Gastroesophageal sphincter (tissue), 4 donors: ENCODE measurements around the gene SRSF10. TPM values are rescaled to one million over a fixed set of nuclear protein-coding genes. Genes with fewer than 3 reads are reported as not detected.

Source experiments
- ATAC-seq: fragments of 150-250 bp; one replicate; pipeline ENCODE4 v1.9.1; 2016; ENCODE audit warnings: mild to moderate bottlenecking, moderate library complexity
- H3K27ac ChIP-seq, 4 donors: fragments of 200-600 bp; sonication (generic) in 3 of 4; 1 replicate in 3 of 4; 2 replicates in 1 of 4; pipeline ENCODE4 v1.5.1; 2016 to 2019
- H3K27me3 ChIP-seq: fragments of 200-600 bp; sonication (generic); one replicate; pipeline ENCODE4 v1.5.1; 2019
- H3K36me3 ChIP-seq, 2 donors: fragments of 200-600 bp; sonication (generic); one replicate each; pipeline ENCODE4 v1.5.1; 2019; ENCODE audit warnings: control low read depth in 1 of 2
- H3K4me1 ChIP-seq, 3 donors: fragments of 200-600 bp; sonication (generic); 1 replicate in 2 of 3; 2 replicates in 1 of 3; pipeline ENCODE4 v1.5.1; 2016 to 2019; ENCODE audit warnings: control low read depth in 2 of 3
- H3K4me3 ChIP-seq, 2 donors: fragments of 200-600 bp; sonication (generic); one replicate each; pipeline ENCODE4 v1.5.1; 2019; ENCODE audit warnings: mild to moderate bottlenecking in 1 of 2, moderate library complexity in 1 of 2
- H3K9me3 ChIP-seq, 3 donors: fragments of 200-600 bp; sonication (generic); one replicate each; pipeline ENCODE4 v1.5.1; 2017 to 2019; ENCODE audit warnings: control low read depth in 2 of 3
- EP300 ChIP-seq: sonication (generic); formaldehyde crosslinking; IDR thresholded peaks from one replicate; pipeline ENCODE4 v1.6.1; 2017; ENCODE audit warnings: antibody characterized with exemption, mild to moderate bottlenecking
- POLR2A ChIP-seq, 2 donors: fragments of 450-650 bp; IDR thresholded peaks; one replicate each; pipeline ENCODE4 v1.6.1; 2017; ENCODE audit warnings: antibody characterized with exemption in 2 of 2, mild to moderate bottlenecking in 2 of 2, moderate library complexity in 1 of 2
- POLR2AphosphoS5 ChIP-seq: sonication (generic); formaldehyde crosslinking; IDR thresholded peaks from one replicate; pipeline ENCODE4 v1.6.1; 2017; ENCODE audit warnings: antibody characterized with exemption
- WGBS, 2 donors: methylation state at CpG; one replicate each; pipeline ENCODE4 v1.1.5; 2018; ENCODE audit warnings: low coverage in 1 of 2; 5-methylcytosine and 5-hydroxymethylcytosine counted together
- total RNA-seq, 4 donors: library from RNA; depleted of rRNA; stranded (reverse); fragments of >200 nt; gene quantifications; one replicate each; pipeline ENCODE4 v1.1.0, GENCODE V29; 2016
- TF ChIP-seq, protein P1 (sequence below), 4 experiments: fragments of 200-600 bp in 2 of 4; fragments of 450-650 bp in 2 of 4; sonication (generic) in 1 of 4; IDR thresholded peaks; one replicate each; pipeline ENCODE4 v1.5.1; 2017 to 2019; ENCODE audit warnings: antibody characterized with exemption in 4 of 4, mild to moderate bottlenecking in 2 of 4, moderate library complexity in 2 of 4

Gene SRSF10
- total RNA-seq, 4 donors from 2014 or later: 51.5 to 117 (median 76.2) TPM

DNA sequence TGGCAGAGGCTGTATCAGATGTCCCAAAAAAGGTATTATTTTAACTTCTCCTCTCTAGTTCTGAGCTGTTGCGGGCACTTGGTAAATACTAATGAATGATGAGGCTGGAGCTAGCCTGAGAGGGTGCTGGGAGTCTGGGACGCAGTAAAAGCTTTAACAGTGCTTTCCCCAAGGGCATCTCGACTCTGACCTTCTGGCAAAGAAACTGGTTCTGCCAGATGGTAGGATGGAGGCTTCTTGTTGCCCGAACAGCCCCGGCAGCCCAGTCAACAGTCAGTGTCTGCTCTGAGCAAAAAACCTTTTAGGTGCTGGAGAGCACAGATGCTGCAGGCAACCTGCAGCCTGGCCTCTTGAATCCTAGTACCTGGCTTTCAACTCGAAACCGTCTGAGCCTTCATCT is 23.0 kb downstream of the SRSF10 start:
- Histone ChIP-seq H3K27ac (peak overlapping the region in 3 of 4 donors; percentile 27 to 99 (median 54)), H3K27me3 (no peaks in the 10 kb centered on the region), H3K4me1 (peaks cover 0 to 50% (median 7%) of the 10 kb centered on the region in 3 donors), H3K9me3 (no peaks in the 10 kb centered on the region), H3K4me3 (no peak overlapping the region), H3K36me3 (peaks cover 0 to 7% of the 10 kb centered on the region in 2 donors)
- ATAC-seq: no peak
- WGBS, 2 donors: 19 to 71% methylated on average over 3 to 7 of the region's 7 CpGs
- TF ChIP-seq, protein P1, sequence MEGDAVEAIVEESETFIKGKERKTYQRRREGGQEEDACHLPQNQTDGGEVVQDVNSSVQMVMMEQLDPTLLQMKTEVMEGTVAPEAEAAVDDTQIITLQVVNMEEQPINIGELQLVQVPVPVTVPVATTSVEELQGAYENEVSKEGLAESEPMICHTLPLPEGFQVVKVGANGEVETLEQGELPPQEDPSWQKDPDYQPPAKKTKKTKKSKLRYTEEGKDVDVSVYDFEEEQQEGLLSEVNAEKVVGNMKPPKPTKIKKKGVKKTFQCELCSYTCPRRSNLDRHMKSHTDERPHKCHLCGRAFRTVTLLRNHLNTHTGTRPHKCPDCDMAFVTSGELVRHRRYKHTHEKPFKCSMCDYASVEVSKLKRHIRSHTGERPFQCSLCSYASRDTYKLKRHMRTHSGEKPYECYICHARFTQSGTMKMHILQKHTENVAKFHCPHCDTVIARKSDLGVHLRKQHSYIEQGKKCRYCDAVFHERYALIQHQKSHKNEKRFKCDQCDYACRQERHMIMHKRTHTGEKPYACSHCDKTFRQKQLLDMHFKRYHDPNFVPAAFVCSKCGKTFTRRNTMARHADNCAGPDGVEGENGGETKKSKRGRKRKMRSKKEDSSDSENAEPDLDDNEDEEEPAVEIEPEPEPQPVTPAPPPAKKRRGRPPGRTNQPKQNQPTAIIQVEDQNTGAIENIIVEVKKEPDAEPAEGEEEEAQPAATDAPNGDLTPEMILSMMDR (IDR thresholded peaks at IDR 0.05): no peak
- TF ChIP-seq POLR2AphosphoS5 (no peak), EP300 (no peak)

DNA sequence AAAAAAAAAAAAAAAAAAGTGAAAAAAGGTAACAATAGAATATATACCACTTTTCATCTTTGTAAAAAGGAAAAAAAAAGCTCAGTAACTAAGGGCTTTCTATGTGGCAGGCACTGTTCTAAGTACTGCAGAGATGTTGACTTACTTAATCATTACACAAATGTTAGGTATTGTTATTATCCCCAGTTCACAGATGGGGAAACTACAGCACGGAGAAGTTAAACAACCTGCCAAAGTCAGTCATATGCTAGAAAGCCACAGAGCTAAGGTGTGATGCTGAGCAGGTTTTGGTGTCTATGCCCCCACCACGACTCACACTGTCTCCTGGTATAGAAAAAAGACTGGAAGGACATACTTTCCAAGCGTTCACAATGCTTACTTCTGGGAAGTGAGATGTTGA is 27.1 kb downstream of the SRSF10 start:
- no peak for TF ChIP-seq POLR2AphosphoS5
- ATAC-seq: no peak
- Histone ChIP-seq H3K4me1 (peaks cover 0 to 28% (median 3%) of the 10 kb centered on the region in 3 donors), H3K27me3 (no peaks in the 10 kb centered on the region), H3K27ac (no peak overlapping the region), H3K9me3 (no peaks in the 10 kb centered on the region), H3K4me3 (no peak overlapping the region), H3K36me3 (no peaks in the 10 kb centered on the region)
- WGBS, 2 donors: 75 to 81% methylated on average over 3 of the region's 3 CpGs

GRCh38 chr1:23947366-23947765 is 32.8 kb downstream of the SRSF10 start:
- TF ChIP-seq POLR2A (IDR thresholded peaks at IDR 0.05) (no peak), POLR2AphosphoS5 (no peak), EP300 (no peak)
- TF ChIP-seq, protein P1 (IDR thresholded peaks at IDR 0.05): no peak
- no peaks in the 10 kb centered on the region for H3K27me3 ChIP-seq

DNA sequence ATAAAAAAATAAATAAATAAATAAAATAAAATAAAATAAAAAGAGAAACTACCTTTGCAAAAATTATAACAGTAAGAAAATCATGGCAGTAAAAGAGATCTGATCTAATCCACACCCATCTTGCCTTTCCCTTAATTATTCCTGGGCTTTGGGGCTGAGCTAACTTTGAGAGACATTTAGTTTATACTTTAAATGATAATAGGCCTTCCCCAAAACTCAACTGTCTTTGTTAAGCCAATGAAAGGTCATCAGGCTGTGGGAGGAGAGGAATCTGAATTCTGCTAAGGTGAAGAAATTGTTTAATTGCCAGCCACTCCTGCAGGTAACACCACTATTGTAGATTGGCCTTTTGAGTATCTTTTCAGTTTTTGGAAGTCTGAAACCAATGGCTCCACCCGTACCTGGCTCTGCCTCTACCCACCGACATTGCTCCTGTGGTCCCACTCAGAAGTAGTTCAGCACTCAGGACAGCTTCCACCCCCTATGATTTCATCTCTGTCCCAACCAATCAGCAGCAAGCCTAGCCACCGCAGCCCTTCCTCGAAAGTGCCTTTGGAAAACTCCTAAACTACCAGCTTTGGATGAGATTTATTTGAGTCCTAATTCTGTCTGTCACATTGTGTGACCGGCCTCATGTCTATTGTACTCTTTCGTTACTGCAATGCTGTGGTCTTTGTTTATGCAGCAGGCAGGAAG is 43.5 kb downstream of the SRSF10 start:
- WGBS, 2 donors: 32 to 43% methylated on average over 2 to 6 of the region's 6 CpGs
- no peak overlapping the region for H3K27ac ChIP-seq
- H3K4me3 ChIP-seq: no peak overlapping the region
- no peaks in the 10 kb centered on the region for H3K36me3 ChIP-seq
- no peaks in the 10 kb centered on the region for H3K27me3 ChIP-seq
- TF ChIP-seq EP300: no peak
- no peak for TF ChIP-seq POLR2A (IDR thresholded peaks at IDR 0.05)
- no peak for TF ChIP-seq POLR2AphosphoS5
- TF ChIP-seq, protein P1 (IDR thresholded peaks at IDR 0.05): no peak
- ATAC-seq: no peak
- peaks cover 0 to 3% (median 0%) of the 10 kb centered on the region in 3 donors for H3K4me1 ChIP-seq
- no peaks in the 10 kb centered on the region for H3K9me3 ChIP-seq

More at GRCh38 chr1:23947366-23947765, 32.8 kb downstream of the SRSF10 start:
- no peak overlapping the region for H3K27ac ChIP-seq
- ATAC-seq: no peak
- no peaks in the 10 kb centered on the region for H3K4me1 ChIP-seq
- H3K9me3 ChIP-seq: peaks cover 0 to 7% (median 0%) of the 10 kb centered on the region in 3 donors
- H3K36me3 ChIP-seq: no peaks in the 10 kb centered on the region
- no peak overlapping the region for H3K4me3 ChIP-seq

- TF ChIP-seq POLR2AphosphoS5 (no peak), POLR2A (IDR thresholded peaks at IDR 0.05) (no peak), EP300 (no peak)
- TF ChIP-seq, protein P1 (IDR thresholded peaks at IDR 0.05): no peak
- Histone ChIP-seq H3K4me3 (no peak overlapping the region), H3K9me3 (no peaks in the 10 kb centered on the region), H3K27ac (peak overlapping the region; percentile 62 to 81 (median 72)), H3K36me3 (no peaks in the 10 kb centered on the region), H3K27me3 (no peaks in the 10 kb centered on the region), H3K4me1 (peaks cover 0 to 17% (median 0%) of the 10 kb centered on the region in 3 donors)
- 43 to 78% methylated on average over 1 of the region's 1 CpG for WGBS, 2 donors
- no peak for ATAC-seq
Observed at GRCh38 chr1:23931491-23931880, 48.6 kb downstream of the SRSF10 start.
